ENCODE results near the gene CARHSP1.

Gene CARHSP1

DNA sequence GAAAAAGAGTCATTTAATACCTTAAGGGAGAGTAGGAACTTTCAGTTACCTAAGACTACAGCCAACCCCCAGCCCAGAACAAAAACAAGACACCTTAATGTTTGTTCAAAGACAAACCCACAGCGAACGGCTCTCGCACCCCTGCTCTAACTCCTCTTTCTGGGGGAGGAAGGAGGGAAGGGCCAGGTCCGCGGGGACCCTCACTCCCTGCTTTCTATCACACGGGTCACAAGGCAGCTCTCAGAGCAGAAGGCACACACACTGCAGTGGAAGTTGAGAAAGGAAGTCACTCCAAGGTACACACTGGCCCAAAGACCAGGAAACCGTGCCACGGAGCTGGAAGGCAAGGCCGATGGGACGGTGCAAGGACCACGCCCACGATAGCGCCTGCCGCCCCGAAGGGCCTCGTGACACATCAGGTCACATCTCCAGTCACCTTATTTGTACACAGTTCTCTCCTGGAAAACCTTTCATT lies 23.3 kb upstream of the CARHSP1 start:
- H3K27ac ChIP-seq (ENCODE audit: low read length), result no peak overlapping the region
- no peaks in the 10 kb centered on the region for H3K27me3 ChIP-seq (ENCODE audit: control insufficient read depth in 1 of 2, insufficient read depth in 2 of 2, low read length in 2 of 2)
- peaks cover 14% of the 10 kb centered on the region for H3K4me1 ChIP-seq (ENCODE audit: control insufficient read depth, insufficient read depth, low read length)
- H3K36me3 ChIP-seq (ENCODE audit: control insufficient read depth in 2 of 2, insufficient read depth in 2 of 2, low read length in 2 of 2), result peaks cover 50 to 54% of the 10 kb centered on the region in 2 donors
- H3K4me3 ChIP-seq (ENCODE audit: low read length in 2 of 2), result no peak overlapping the region
- H3K9ac ChIP-seq (ENCODE audit: low read length in 2 of 2), result no peak overlapping the region
- no peaks in the 10 kb centered on the region for H3K9me3 ChIP-seq (ENCODE audit: control insufficient read depth in 2 of 2, low read length in 2 of 2)

DNA sequence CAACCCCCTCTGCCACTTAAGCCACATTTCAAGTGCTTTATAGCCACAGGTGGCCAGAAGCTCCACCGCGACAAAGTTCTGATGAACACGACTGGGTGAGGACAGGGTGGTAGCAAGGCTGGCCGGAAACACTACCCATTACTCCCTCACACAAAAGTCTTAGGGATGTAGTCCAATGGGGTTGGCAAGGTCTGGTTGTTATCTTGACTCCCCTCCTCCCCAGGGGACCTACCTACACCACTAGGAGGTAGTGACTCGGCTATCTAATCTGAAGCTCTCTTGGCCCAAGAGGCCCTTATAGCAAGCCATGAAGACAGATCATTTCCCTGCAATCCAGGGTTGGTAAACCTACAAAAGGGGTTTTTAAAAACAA lies 21.7 kb upstream of the CARHSP1 start:
- no peak overlapping the region for H3K27ac ChIP-seq (ENCODE audit: low read length)
- no peak overlapping the region for H3K9ac ChIP-seq (ENCODE audit: low read length in 2 of 2)
- peaks cover 39 to 43% of the 10 kb centered on the region in 2 donors for H3K36me3 ChIP-seq (ENCODE audit: control insufficient read depth in 2 of 2, insufficient read depth in 2 of 2, low read length in 2 of 2)

DNA sequence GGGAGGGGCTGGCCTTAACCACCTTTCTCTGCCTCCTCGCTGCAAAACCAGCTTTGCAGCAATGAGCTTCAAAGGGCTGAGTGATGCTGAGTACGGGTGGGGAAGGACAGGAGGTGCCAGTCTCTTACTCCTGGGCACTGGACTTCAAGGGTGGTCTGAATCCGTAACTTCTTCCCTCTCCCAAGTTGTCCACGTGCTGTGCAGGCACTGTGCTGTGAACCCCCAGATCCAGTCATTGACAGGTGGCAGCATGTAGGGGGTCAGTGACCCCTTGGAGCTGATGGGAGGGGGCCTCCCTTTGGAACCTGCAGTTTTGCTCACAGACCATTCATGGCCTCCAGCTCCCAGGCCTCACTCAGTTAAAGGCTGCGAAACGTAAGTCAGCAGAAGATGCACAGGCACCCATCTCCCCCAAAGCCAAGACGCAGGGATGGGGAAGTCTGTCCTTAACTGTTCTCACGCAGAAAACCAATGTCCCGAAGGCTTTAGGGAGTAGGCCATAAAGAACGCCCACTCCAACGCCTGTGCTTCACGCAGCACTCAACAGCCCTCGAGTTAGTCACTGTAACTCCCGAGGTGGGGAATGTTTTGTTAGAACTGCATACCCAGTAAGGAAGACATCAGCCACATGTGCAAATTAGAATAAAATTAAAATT lies 21.2 kb upstream of the CARHSP1 start:
- H3K9ac ChIP-seq (ENCODE audit: low read length in 2 of 2), result no peak overlapping the region
- no peak overlapping the region for H3K4me3 ChIP-seq (ENCODE audit: low read length in 2 of 2)
- H3K4me1 ChIP-seq (ENCODE audit: control insufficient read depth, insufficient read depth, low read length), result peaks cover 22% of the 10 kb centered on the region
- H3K9me3 ChIP-seq (ENCODE audit: control insufficient read depth in 2 of 2, low read length in 2 of 2), result no peaks in the 10 kb centered on the region
- peaks cover under 1 to 3% of the 10 kb centered on the region in 2 donors for H3K27me3 ChIP-seq (ENCODE audit: control insufficient read depth in 1 of 2, insufficient read depth in 2 of 2, low read length in 2 of 2)
- H3K27ac ChIP-seq (ENCODE audit: low read length), result no peak overlapping the region
- H3K36me3 ChIP-seq (ENCODE audit: control insufficient read depth in 2 of 2, insufficient read depth in 2 of 2, low read length in 2 of 2), result peaks cover 34 to 42% of the 10 kb centered on the region in 2 donors

More for the DNA sequence above, 21.7 kb upstream of the CARHSP1 start:
- Histone ChIP-seq H3K4me3 (ENCODE audit: low read length in 2 of 2) (no peak overlapping the region), H3K27me3 (ENCODE audit: control insufficient read depth in 1 of 2, insufficient read depth in 2 of 2, low read length in 2 of 2) (peaks cover 0 to 1% of the 10 kb centered on the region in 2 donors), H3K4me1 (ENCODE audit: control insufficient read depth, insufficient read depth, low read length) (peaks cover 20% of the 10 kb centered on the region), H3K9me3 (ENCODE audit: control insufficient read depth in 2 of 2, low read length in 2 of 2) (no peaks in the 10 kb centered on the region)

DNA sequence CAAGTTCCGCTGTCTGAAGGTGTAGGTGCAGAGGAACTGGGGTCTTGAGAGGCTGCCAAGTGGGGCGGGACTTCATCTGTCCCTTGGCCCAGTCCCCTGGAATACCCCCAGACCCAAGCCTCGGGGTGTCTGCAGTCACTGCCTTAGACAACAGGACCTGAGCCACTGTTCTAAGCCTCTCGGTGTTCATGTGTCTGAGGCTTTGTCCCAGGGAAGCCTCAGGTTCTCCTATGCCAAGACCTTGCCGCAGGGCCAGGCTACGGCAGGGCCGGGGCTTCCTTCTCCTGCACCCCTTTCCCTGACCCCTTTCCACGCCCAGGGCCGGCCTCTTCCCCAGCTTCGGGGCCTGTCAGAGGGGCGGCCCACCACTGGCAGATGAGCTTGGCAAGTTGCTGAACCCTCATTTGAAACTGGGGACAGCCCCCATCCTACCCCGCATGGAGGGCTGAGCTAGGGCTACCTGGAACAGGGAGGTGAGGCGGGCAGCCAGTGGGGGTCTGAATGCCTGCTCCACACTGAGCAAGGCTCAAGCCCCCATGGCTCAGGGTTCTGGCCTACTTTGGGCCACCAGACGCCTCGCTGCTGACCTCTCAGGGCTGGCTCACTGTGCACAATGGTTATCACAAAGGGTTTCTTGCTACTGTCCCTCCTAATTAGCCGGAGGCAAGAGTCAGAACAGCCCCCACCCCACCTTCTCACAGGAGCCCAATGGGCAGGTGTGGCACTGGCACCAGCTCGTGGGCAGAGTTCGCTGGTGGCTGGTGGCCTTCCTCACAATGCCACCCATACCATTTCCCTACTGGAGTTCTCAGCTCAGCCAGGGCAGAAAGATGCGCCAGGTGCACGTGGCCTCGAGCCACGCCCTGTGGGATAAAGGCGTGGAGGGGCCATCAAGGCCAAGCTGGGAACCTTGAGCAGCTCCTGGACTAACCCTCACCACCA lies 20.4 kb upstream of the CARHSP1 start:
- H3K27ac ChIP-seq (ENCODE audit: low read length), result no peak overlapping the region
- H3K27me3 ChIP-seq (ENCODE audit: control insufficient read depth in 1 of 2, insufficient read depth in 2 of 2, low read length in 2 of 2), result peaks cover 3% of the 10 kb centered on the region in 2 donors
- H3K4me3 ChIP-seq (ENCODE audit: low read length in 2 of 2), result no peak overlapping the region
- H3K9ac ChIP-seq (ENCODE audit: low read length in 2 of 2), result no peak overlapping the region
- peaks cover 26 to 35% of the 10 kb centered on the region in 2 donors for H3K36me3 ChIP-seq (ENCODE audit: control insufficient read depth in 2 of 2, insufficient read depth in 2 of 2, low read length in 2 of 2)
- H3K4me1 ChIP-seq (ENCODE audit: control insufficient read depth, insufficient read depth, low read length), result peaks cover 22% of the 10 kb centered on the region
- H3K9me3 ChIP-seq (ENCODE audit: control insufficient read depth in 2 of 2, low read length in 2 of 2), result no peaks in the 10 kb centered on the region

- Histone ChIP-seq H3K4me3 (ENCODE audit: low read length in 2 of 2) (no peak overlapping the region), H3K27me3 (ENCODE audit: control insufficient read depth in 1 of 2, insufficient read depth in 2 of 2, low read length in 2 of 2) (peaks cover 3 to 5% of the 10 kb centered on the region in 2 donors), H3K36me3 (ENCODE audit: control insufficient read depth in 2 of 2, insufficient read depth in 2 of 2, low read length in 2 of 2) (peaks cover 15 to 24% of the 10 kb centered on the region in 2 donors), H3K27ac (ENCODE audit: low read length) (no peak overlapping the region), H3K4me1 (ENCODE audit: control insufficient read depth, insufficient read depth, low read length) (peaks cover 20% of the 10 kb centered on the region), H3K9ac (ENCODE audit: low read length in 2 of 2) (no peak overlapping the region), H3K9me3 (ENCODE audit: control insufficient read depth in 2 of 2, low read length in 2 of 2) (no peaks in the 10 kb centered on the region)
These were observed 19.2 kb upstream of the CARHSP1 start for GRCh38 chr16:8887952-8888560.

GRCh38 chr16:8887431-8887765 lies 18.6 kb upstream of the CARHSP1 start:
- H3K27ac ChIP-seq (ENCODE audit: low read length), result no peak overlapping the region
- H3K9ac ChIP-seq (ENCODE audit: low read length in 2 of 2), result no peak overlapping the region
- peaks cover 20% of the 10 kb centered on the region for H3K4me1 ChIP-seq (ENCODE audit: control insufficient read depth, insufficient read depth, low read length)
- H3K9me3 ChIP-seq (ENCODE audit: control insufficient read depth in 2 of 2, low read length in 2 of 2), result no peaks in the 10 kb centered on the region
- H3K36me3 ChIP-seq (ENCODE audit: control insufficient read depth in 2 of 2, insufficient read depth in 2 of 2, low read length in 2 of 2), result peaks cover 13 to 19% of the 10 kb centered on the region in 2 donors
- peaks cover 3 to 5% of the 10 kb centered on the region in 2 donors for H3K27me3 ChIP-seq (ENCODE audit: control insufficient read depth in 1 of 2, insufficient read depth in 2 of 2, low read length in 2 of 2)
- H3K4me3 ChIP-seq (ENCODE audit: low read length in 2 of 2), result no peak overlapping the region

- no peak overlapping the region for H3K27ac ChIP-seq (ENCODE audit: low read length)
- no peak overlapping the region for H3K9ac ChIP-seq (ENCODE audit: low read length in 2 of 2)
- H3K27me3 ChIP-seq (ENCODE audit: control insufficient read depth in 1 of 2, insufficient read depth in 2 of 2, low read length in 2 of 2), result peaks cover 3 to 5% of the 10 kb centered on the region in 2 donors
- H3K9me3 ChIP-seq (ENCODE audit: control insufficient read depth in 2 of 2, low read length in 2 of 2), result no peaks in the 10 kb centered on the region
- no peak overlapping the region for H3K4me3 ChIP-seq (ENCODE audit: low read length in 2 of 2)
- H3K36me3 ChIP-seq (ENCODE audit: control insufficient read depth in 2 of 2, insufficient read depth in 2 of 2, low read length in 2 of 2), result peaks cover 11 to 15% of the 10 kb centered on the region in 2 donors
- peaks cover 20% of the 10 kb centered on the region for H3K4me1 ChIP-seq (ENCODE audit: control insufficient read depth, insufficient read depth, low read length)
These were observed 18.0 kb upstream of the CARHSP1 start for GRCh38 chr16:8886593-8887430.

- Histone ChIP-seq H3K27me3 (ENCODE audit: control insufficient read depth in 1 of 2, insufficient read depth in 2 of 2, low read length in 2 of 2) (peaks cover 3 to 5% of the 10 kb centered on the region in 2 donors), H3K27ac (ENCODE audit: low read length) (no peak overlapping the region), H3K9me3 (ENCODE audit: control insufficient read depth in 2 of 2, low read length in 2 of 2) (no peaks in the 10 kb centered on the region), H3K4me3 (ENCODE audit: low read length in 2 of 2) (no peak overlapping the region), H3K4me1 (ENCODE audit: control insufficient read depth, insufficient read depth, low read length) (peaks cover 20% of the 10 kb centered on the region), H3K36me3 (ENCODE audit: control insufficient read depth in 2 of 2, insufficient read depth in 2 of 2, low read length in 2 of 2) (peaks cover 5 to 8% of the 10 kb centered on the region in 2 donors), H3K9ac (ENCODE audit: low read length in 2 of 2) (peak overlapping the region in 1 of 2 donors; percentile 36)
These were observed 17.1 kb upstream of the CARHSP1 start for GRCh38 chr16:8885674-8886592.

DNA sequence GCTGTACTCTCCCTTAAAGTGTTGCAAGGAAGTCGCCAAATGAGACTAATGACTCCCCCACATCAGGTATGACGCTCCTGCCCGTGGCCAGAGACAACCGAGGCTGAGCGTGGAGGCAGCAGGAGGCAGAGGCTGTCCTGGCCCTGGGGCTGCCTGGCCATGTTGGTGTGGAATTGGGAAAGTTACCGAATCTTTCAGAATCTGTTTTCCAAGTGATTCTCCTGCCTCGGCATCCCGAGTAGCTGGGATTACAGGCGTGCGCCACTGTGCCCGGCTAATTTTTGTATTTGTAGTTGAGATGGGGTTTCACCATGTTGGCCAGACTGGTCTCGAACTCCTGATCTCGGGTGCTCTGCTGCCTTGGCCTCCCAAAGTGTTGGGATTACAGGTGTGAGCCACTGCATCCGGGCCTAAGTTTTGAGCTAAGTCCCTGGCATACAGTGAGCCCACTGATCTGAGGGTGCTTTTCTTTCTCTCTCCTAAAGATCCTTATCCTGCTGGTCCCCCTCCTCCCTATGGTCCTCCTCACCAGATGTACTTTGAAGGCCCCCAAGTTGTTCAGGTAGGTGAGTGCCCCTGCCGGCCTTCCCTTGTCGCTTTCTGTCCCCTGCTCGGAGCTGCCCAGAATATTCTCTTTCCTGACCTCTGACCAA lies 14.0 kb upstream of the CARHSP1 start:
- Histone ChIP-seq H3K9me3 (ENCODE audit: control insufficient read depth in 2 of 2, low read length in 2 of 2) (no peaks in the 10 kb centered on the region), H3K27ac (ENCODE audit: low read length) (no peak overlapping the region), H3K9ac (ENCODE audit: low read length in 2 of 2) (no peak overlapping the region), H3K4me3 (ENCODE audit: low read length in 2 of 2) (no peak overlapping the region), H3K27me3 (ENCODE audit: control insufficient read depth in 1 of 2, insufficient read depth in 2 of 2, low read length in 2 of 2) (peaks cover 3 to 5% of the 10 kb centered on the region in 2 donors), H3K36me3 (ENCODE audit: control insufficient read depth in 2 of 2, insufficient read depth in 2 of 2, low read length in 2 of 2) (peaks cover 0 to 3% of the 10 kb centered on the region in 2 donors), H3K4me1 (ENCODE audit: control insufficient read depth, insufficient read depth, low read length) (peaks cover 15% of the 10 kb centered on the region)

All from stomach smooth muscle (tissue), 2 donors.